DMS153 (cell line): ENCODE data around the gene ENTPD6.
A peak's percentile ranks its signal among the peaks of the same experiment; 100 is the strongest.
"Not testable (repeated sequence)": the region's sequence is repeated elsewhere in the genome, so short reads cannot be mapped to it uniquely, and the experiment has no call there.

Experiments
- DNase-seq: peaks from one replicate; lab custom pipeline; 2025; lab: John Stamatoyannopoulos, UW

The ENTPD6 gene

GRCh38 chr20:25195014-25195961 lies at the start of gene ENTPD6:
TSS of gene ENTPD6 (plus strand) at chr20:25195712. CDS start at chr20:25206537, 10,825 bp downstream.
- DNase-seq: peak; percentile 75

- no peak for DNase-seq
These were observed 48.5 kb upstream of the ENTPD6 start for GRCh38 chr20:25146976-25147375.

GRCh38 chr20:25147716-25148115 lies 47.8 kb upstream of the ENTPD6 start:
- no peak for DNase-seq

GRCh38 chr20:25148181-25148981 lies 47.1 kb upstream of the ENTPD6 start:
- no peak for DNase-seq

- DNase-seq: no peak
These were observed 46.3 kb upstream of the ENTPD6 start for GRCh38 chr20:25148982-25149846.

GRCh38 chr20:25150016-25150415 lies 45.5 kb upstream of the ENTPD6 start:
- DNase-seq: no peak

GRCh38 chr20:25158043-25158442 lies 37.5 kb upstream of the ENTPD6 start:
- DNase-seq: no peak

GRCh38 chr20:25160467-25160866 lies 35.0 kb upstream of the ENTPD6 start:
- DNase-seq: no peak

- DNase-seq: no peak
These were observed 34.6 kb upstream of the ENTPD6 start for GRCh38 chr20:25160897-25161296.

GRCh38 chr20:25165128-25165527 lies 30.4 kb upstream of the ENTPD6 start:
- no peak for DNase-seq

GRCh38 chr20:25166105-25166782 lies 29.3 kb upstream of the ENTPD6 start:
- peak; percentile 19 for DNase-seq

- no peak for DNase-seq
These were observed 22.2 kb upstream of the ENTPD6 start for GRCh38 chr20:25173321-25173720.

GRCh38 chr20:25173886-25174308 lies 21.6 kb upstream of the ENTPD6 start:
- DNase-seq: no peak

GRCh38 chr20:25176184-25176583 lies 19.3 kb upstream of the ENTPD6 start:
- no peak for DNase-seq

GRCh38 chr20:25177890-25178321 lies 17.6 kb upstream of the ENTPD6 start:
- DNase-seq: no peak

GRCh38 chr20:25178563-25179438 lies 16.7 kb upstream of the ENTPD6 start:
- DNase-seq: peak; percentile 3

GRCh38 chr20:25179439-25180089 lies 15.9 kb upstream of the ENTPD6 start:
- DNase-seq: no peak

GRCh38 chr20:25184391-25184790 lies 11.1 kb upstream of the ENTPD6 start:
- not testable (repeated sequence) for DNase-seq

GRCh38 chr20:25187220-25187619 lies 8.3 kb upstream of the ENTPD6 start:
- no peak for DNase-seq

- no peak for DNase-seq
These were observed 7.9 kb upstream of the ENTPD6 start for GRCh38 chr20:25187635-25188034.
